ENCODE results near the gene CACUL1. TPM values are rescaled to one million over a fixed set of nuclear protein-coding genes. Genes with fewer than 3 reads are reported as not detected.

CACUL1 gene
- total and polyA plus RNA-seq, 9 of the 15 experiments (the other 6 are each of a cell fraction or from before 2014, with no cell fraction given): 4.5 to 17.1 (median 13.5) TPM

GRCh38 chr10:118629211-118629610 lies 125.6 kb downstream of the CACUL1 start:
- Histone ChIP-seq H3K36me3 (ENCODE audit: control insufficient read depth, insufficient read depth, low read length) (no peaks in the 10 kb centered on the region), H3K4me1 (replicated peaks in 1 of 2; ENCODE audit: control insufficient read depth in 2 of 2, insufficient read depth in 2 of 2, low read length in 2 of 2) (no peaks in the 10 kb centered on the region), H3K9ac (ENCODE audit: insufficient read depth in 1 of 2, low read depth in 2 of 2, low read length in 2 of 2) (no peak overlapping the region), H4K20me1 (replicated peaks; ENCODE audit: control insufficient read depth, insufficient read depth, low read length) (no peaks in the 10 kb centered on the region), H3K27me3 (ENCODE audit: control insufficient read depth in 2 of 2, insufficient read depth in 2 of 2, low read length in 2 of 2) (no peaks in the 10 kb centered on the region), H3K4me3 (no peak overlapping the region), H3K4me2 (ENCODE audit: insufficient read depth, low read length) (no peak overlapping the region), H2AFZ (ENCODE audit: low read depth, low read length) (no peak overlapping the region), H3K27ac (ENCODE audit: extremely low read depth, low read depth, low read length) (no peak overlapping the region), H3K9me3 (replicated peaks; ENCODE audit: control insufficient read depth, insufficient read depth, low read depth, low read length) (no peaks in the 10 kb centered on the region), H3K79me2 (ENCODE audit: control insufficient read depth, insufficient read depth, low read length) (no peaks in the 10 kb centered on the region), H3K9me1 (ENCODE audit: control insufficient read depth, insufficient read depth, low read length) (no peaks in the 10 kb centered on the region)
- in situ Hi-C loops (cut with MboI) (no loop called here), intact Hi-C loops (cut with micrococcal nuclease) (no loop called here)
- ChIA-PET POLR2A (no interaction called here), CTCF (ENCODE audit: low intra/inter-chr PET ratio) (no interaction called here)
- DNase-seq (ENCODE audit: extremely low read depth in 1 of 4, low spot score in 3 of 4) (no peak), FAIRE-seq (no peak), ATAC-seq (no peak)
- no TSS peak for BruUV-seq (replicated peaks)
- 7% methylated on average over 3 of the region's 3 CpGs for WGBS (ENCODE audit: insufficient coverage, low coverage, missing lambda C conversion rate)
- no peak for TF ChIP-seq ZNF511 (CRISPR knock-in tag; IDR thresholded peaks at IDR 0.05)
- no peak for TF ChIP-seq MBD1 (CRISPR knock-in tag; IDR thresholded peaks at IDR 0.05)
- TF ChIP-seq BRF2 (IDR thresholded peaks at IDR 0.05; ENCODE audit: borderline replicate concordance, insufficient read depth, insufficient read length): no peak
- TF ChIP-seq ATF7 (IDR thresholded peaks at IDR 0.05): no peak
- TF ChIP-seq TRIM25 (IDR thresholded peaks at IDR 0.05; ENCODE audit: borderline replicate concordance): no peak
- TF ChIP-seq RFX1 (IDR thresholded peaks at IDR 0.05): no peak
- no peak for TF ChIP-seq FUS (optimal IDR thresholded peaks at IDR 0.05; ENCODE audit: low read depth, low read length)
- TF ChIP-seq ZBTB1 (CRISPR knock-in tag; IDR thresholded peaks at IDR 0.05; ENCODE audit: borderline replicate concordance, low read depth): no peak
- no peak for TF ChIP-seq ZNF398 (CRISPR knock-in tag; IDR thresholded peaks at IDR 0.05)
- no peak for TF ChIP-seq ZBTB17 (CRISPR knock-in tag; IDR thresholded peaks at IDR 0.05)
- TF ChIP-seq COPS2 (conservative IDR thresholded peaks at IDR 0.05): no peak
- no peak for TF ChIP-seq ZSCAN29 (IDR thresholded peaks at IDR 0.05)
- no peak for TF ChIP-seq U2AF1 (optimal IDR thresholded peaks at IDR 0.05; ENCODE audit: low read depth, low read length)
- TF ChIP-seq HOMEZ (CRISPR knock-in tag; IDR thresholded peaks at IDR 0.05): no peak

Measured in K562 (cell line).